HCT116 (cell line): ENCODE measurements around the gene TEKT5.

ENCODE experiments used
- ELF1 ChIP-seq: IDR thresholded peaks from 2 replicates; pipeline ENCODE4 v1.6.1; 2012; ENCODE audit warnings: low read depth, borderline replicate concordance
- EZH2 ChIP-seq: fragments of 200-600 bp; sonication (generic); IDR thresholded peaks from 2 replicates; pipeline ENCODE4 v1.6.1; 2017; ENCODE audit warnings: antibody characterized with exemption, mixed run types
- JUND ChIP-seq: IDR thresholded peaks from 2 replicates; pipeline ENCODE4 v1.6.1; 2012
- POLR2A ChIP-seq: IDR thresholded peaks from 2 replicates; pipeline ENCODE4 v1.7.0; 2011; ENCODE audit warnings: borderline replicate concordance; ENCODE audit not compliant: insufficient read depth, insufficient read length; ENCODE audit errors: extremely low read depth
- TF ChIP-seq, protein P1 (sequence below), 3 experiments: fragments of 200-600 bp in 1 of 3; sonication (generic) in 1 of 3; IDR thresholded peaks in 2 of 3; conservative IDR thresholded peaks in 1 of 3; 2 replicates each; pipeline ENCODE4 v1.5.1; 2012 to 2017; ENCODE audit warnings: low read depth in 2 of 3, low read length in 2 of 3, antibody characterized with exemption in 1 of 3, borderline replicate concordance in 1 of 3, control low read depth in 1 of 3, mild to moderate bottlenecking in 1 of 3, mixed read lengths in 1 of 3, mixed run types in 1 of 3, moderate library complexity in 1 of 3; ENCODE audit not compliant: insufficient read depth in 1 of 3
- TF ChIP-seq, protein P2 (sequence below): IDR thresholded peaks from 2 replicates; pipeline ENCODE4 v1.6.1; 2012

DNA sequence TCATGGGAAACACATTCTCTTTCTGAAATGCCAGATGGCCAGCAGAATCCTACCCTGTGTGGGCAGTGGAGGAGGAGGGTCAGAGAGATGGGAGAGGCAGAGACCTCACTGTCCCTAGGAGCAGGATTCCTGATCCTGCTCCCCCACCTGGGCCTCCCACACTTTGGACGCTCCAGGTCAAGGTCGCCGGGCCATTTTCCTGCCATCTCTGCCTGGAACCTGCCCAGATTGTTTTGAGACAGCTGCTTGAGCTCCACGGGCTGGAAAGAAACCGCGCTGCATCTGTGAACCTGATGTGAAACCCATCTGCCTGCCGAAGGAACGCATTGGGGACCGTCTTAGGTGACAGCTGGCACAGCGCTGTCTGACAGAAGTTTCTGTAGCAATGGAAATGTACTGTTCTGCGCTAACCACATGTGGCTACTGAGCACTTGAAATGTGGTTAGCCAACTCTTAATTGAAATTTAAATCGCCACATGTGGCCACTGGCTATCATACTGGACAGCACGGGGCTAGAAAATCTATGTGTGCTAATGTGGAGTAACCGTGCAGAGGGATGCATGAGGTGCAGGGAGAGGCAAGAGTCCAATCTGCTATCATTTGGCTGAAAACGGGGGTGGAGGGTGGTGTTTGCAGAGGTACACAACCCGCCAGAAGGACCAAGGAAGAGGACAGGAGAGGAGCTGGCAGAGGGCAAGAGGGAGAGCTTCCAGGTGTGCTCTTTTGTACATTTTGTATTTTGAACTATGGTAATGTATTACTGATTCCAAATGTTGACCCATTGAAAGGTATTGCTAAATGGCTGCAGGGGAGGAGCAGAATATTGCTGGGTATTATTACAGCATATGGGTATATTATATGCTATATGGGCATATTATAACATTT is 33.5 kb upstream of the TEKT5 start:
- TF ChIP-seq POLR2A (no peak), ELF1 (no peak), JUND (no peak), EZH2 (no peak)
- TF ChIP-seq, protein P1, sequence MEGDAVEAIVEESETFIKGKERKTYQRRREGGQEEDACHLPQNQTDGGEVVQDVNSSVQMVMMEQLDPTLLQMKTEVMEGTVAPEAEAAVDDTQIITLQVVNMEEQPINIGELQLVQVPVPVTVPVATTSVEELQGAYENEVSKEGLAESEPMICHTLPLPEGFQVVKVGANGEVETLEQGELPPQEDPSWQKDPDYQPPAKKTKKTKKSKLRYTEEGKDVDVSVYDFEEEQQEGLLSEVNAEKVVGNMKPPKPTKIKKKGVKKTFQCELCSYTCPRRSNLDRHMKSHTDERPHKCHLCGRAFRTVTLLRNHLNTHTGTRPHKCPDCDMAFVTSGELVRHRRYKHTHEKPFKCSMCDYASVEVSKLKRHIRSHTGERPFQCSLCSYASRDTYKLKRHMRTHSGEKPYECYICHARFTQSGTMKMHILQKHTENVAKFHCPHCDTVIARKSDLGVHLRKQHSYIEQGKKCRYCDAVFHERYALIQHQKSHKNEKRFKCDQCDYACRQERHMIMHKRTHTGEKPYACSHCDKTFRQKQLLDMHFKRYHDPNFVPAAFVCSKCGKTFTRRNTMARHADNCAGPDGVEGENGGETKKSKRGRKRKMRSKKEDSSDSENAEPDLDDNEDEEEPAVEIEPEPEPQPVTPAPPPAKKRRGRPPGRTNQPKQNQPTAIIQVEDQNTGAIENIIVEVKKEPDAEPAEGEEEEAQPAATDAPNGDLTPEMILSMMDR (IDR thresholded peaks at IDR 0.05 in 2 of 3, conservative IDR thresholded peaks at IDR 0.05 in 1 of 3; ENCODE audit: borderline replicate concordance in 1 of 3, insufficient read depth in 1 of 3, low read depth in 2 of 3, low read length in 2 of 3), result no peak
- TF ChIP-seq, protein P2, sequence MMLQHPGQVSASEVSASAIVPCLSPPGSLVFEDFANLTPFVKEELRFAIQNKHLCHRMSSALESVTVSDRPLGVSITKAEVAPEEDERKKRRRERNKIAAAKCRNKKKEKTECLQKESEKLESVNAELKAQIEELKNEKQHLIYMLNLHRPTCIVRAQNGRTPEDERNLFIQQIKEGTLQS, result no peak
